GM18502 (cell line): ENCODE data around the gene ARFGEF3.

Experiments used
- ATAC-seq: cut with Tn5 transposase; IDR thresholded peaks from one replicate; pipeline ENCODE4 v1.9.1; 2021; ENCODE audit warnings: mild to moderate bottlenecking; ENCODE audit not compliant: unreplicated experiment, poor library complexity

The ARFGEF3 gene

GRCh38 chr6:138382498-138383265 lies 220.9 kb downstream of the ARFGEF3 start:
- no peak for ATAC-seq

GRCh38 chr6:138383776-138384175 lies 222.0 kb downstream of the ARFGEF3 start:
- ATAC-seq = no peak

GRCh38 chr6:138386897-138387296 lies 225.2 kb downstream of the ARFGEF3 start:
- no peak for ATAC-seq

GRCh38 chr6:138387577-138388368 lies 226.0 kb downstream of the ARFGEF3 start:
- no peak for ATAC-seq

DNA sequence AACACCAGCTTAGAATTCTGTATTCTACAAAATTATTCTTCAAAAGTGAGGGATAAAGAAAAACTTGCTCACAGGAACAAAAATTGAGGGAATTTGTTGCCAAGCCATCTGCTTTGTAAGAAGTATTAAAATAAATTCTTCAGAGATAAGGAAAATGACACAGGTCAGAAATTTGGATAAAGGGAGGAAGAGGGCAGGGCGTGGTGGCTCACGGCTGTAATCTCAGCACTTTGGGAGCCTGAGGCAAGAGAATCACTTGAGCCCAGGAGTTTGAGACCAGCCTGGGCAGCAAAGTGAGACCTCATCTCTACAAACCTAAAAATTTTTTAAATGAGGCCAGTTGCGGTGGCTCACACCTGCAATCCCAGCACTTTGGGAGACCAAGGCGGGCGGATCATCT lies 227.8 kb downstream of the ARFGEF3 start:
- ATAC-seq = no peak
